SK-N-SH treated with all-trans-retinoic acid at 6 μM for 48 hours (cell line): ENCODE data around the gene PGAP6.

Experiments used
- CREB5 ChIP-seq: fragments of 250-450 bp; sonication (Bioruptor Pico); IDR thresholded peaks from 2 replicates; pipeline ENCODE4 v1.5.1; 2020; ENCODE audit warnings: low read depth, mild to moderate bottlenecking, moderate library complexity
- CSDC2 ChIP-seq: fragments of 250-450 bp; sonication (Bioruptor Pico); IDR thresholded peaks from 2 replicates; pipeline ENCODE4 v1.5.0; 2020; ENCODE audit warnings: mild to moderate bottlenecking, moderate library complexity
- POU6F1 ChIP-seq: fragments of 250-450 bp; sonication (Bioruptor Pico); IDR thresholded peaks from 2 replicates; pipeline ENCODE4 v1.8.0; 2021; ENCODE audit warnings: low read depth, mild to moderate bottlenecking, moderate library complexity, borderline replicate concordance
- ZC3H10 ChIP-seq: fragments of 250-450 bp; sonication (Bioruptor Pico); IDR thresholded peaks from 2 replicates; pipeline ENCODE4 v1.5.1; 2021; ENCODE audit warnings: mild to moderate bottlenecking, moderate library complexity

- no peak for TF ChIP-seq POU6F1 (CRISPR knock-in tag)
- no peak for TF ChIP-seq CSDC2 (CRISPR knock-in tag)
- no peak for TF ChIP-seq CREB5
- TF ChIP-seq ZC3H10 (CRISPR knock-in tag), result no peak
Observed at GRCh38 chr16:379961-380761, 1.6 kb downstream of the PGAP6 start.
